Measurements from ENCODE around the gene CDKN2C.
"Not testable (repeated sequence)": the region's sequence is repeated elsewhere in the genome, so short reads cannot be mapped to it uniquely, and the experiment has no call there.

GRCh38 chr1:50952566-50952965, 17.5 kb upstream of the CDKN2C start:
- TF ChIP-seq CTCF (IDR thresholded peaks at IDR 0.05); ZFX (IDR thresholded peaks at IDR 0.05; ENCODE audit: borderline replicate concordance): not testable (repeated sequence)

Measured in 22Rv1 (cell line).